GM21619 (cell line): ENCODE results near the gene MDGA2.
A peak's percentile ranks its signal among the peaks of the same experiment; 100 is the strongest.
"Not testable (repeated sequence)": the region's sequence is repeated elsewhere in the genome, so short reads cannot be mapped to it uniquely, and the experiment has no call there.

Experiments
- ATAC-seq: cut with Tn5 transposase; IDR thresholded peaks from one replicate; pipeline ENCODE4 v1.9.1; 2021; ENCODE audit not compliant: unreplicated experiment

Gene MDGA2

GRCh38 chr14:46988312-46988711 is 687.1 kb downstream of the MDGA2 start:
- no peak for ATAC-seq

GRCh38 chr14:46985529-46986380 is 689.6 kb downstream of the MDGA2 start:
- ATAC-seq = no peak

- no peak for ATAC-seq
These were observed 702.1 kb downstream of the MDGA2 start for GRCh38 chr14:46973295-46973694.

GRCh38 chr14:46964378-46964777 is 711.0 kb downstream of the MDGA2 start:
- ATAC-seq = no peak

GRCh38 chr14:46951103-46951502 is 724.3 kb downstream of the MDGA2 start:
- ATAC-seq = no peak

GRCh38 chr14:46940611-46941010 is 734.8 kb downstream of the MDGA2 start:
- ATAC-seq = no peak

GRCh38 chr14:46920542-46920941 is 754.9 kb downstream of the MDGA2 start:
- ATAC-seq = no peak

GRCh38 chr14:46915539-46915938 is 759.9 kb downstream of the MDGA2 start:
- not testable (repeated sequence) for ATAC-seq

GRCh38 chr14:46902837-46903236 is 772.6 kb downstream of the MDGA2 start:
- ATAC-seq = no peak

- ATAC-seq = no peak
These were observed 780.9 kb downstream of the MDGA2 start for GRCh38 chr14:46894476-46894875.

GRCh38 chr14:46887144-46887543 is 788.3 kb downstream of the MDGA2 start:
- ATAC-seq = peak; percentile 72

- ATAC-seq = no peak
These were observed 789.8 kb downstream of the MDGA2 start for GRCh38 chr14:46885566-46885965.

GRCh38 chr14:46861753-46862152 is 813.7 kb downstream of the MDGA2 start:
- ATAC-seq = no peak

GRCh38 chr14:46840944-46841720 is 834.3 kb downstream of the MDGA2 start:
- ATAC-seq = no peak

GRCh38 chr14:46820291-46820690 is 855.1 kb downstream of the MDGA2 start:
- no peak for ATAC-seq

GRCh38 chr14:46819117-46819516 is 856.3 kb downstream of the MDGA2 start:
- ATAC-seq = no peak

- ATAC-seq = no peak
These were observed 857.3 kb downstream of the MDGA2 start for GRCh38 chr14:46818147-46818546.

GRCh38 chr14:46793144-46793543 is 882.3 kb downstream of the MDGA2 start:
- no peak for ATAC-seq
